ENCODE data around the gene LYRM4. TPM values are rescaled to one million over a fixed set of nuclear protein-coding genes. Genes with fewer than 3 reads are reported as not detected.

Gene LYRM4
- total and polyA plus RNA-seq, 2 donors (not counting 1 experiment from before 2014, with no cell fraction given), result 22.1 to 29.5 TPM

DNA sequence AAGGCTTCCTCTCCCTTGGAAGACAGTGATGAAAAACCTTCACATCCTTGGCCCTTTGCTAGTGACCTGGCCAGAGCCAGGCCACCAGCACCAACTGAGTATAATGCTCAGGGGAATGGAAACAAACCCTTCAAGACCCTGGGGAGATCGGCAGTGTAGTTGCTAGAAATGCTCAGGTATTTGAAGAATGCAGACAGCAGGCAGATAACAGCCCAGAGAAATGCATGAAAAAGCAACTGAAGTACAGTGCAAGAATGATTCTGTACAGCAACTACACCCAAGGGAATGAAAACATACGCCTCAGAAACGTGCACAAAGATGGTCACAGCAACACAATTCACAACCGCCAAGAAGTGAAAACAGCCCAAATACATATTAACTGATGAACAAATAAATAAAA, 134.5 kb downstream of the LYRM4 start:
- Mint-ChIP-seq H3K4me3 (no peak overlapping the region), H3K4me1 (peaks cover 16% of the 10 kb centered on the region), H3K27ac (no peak overlapping the region), H3K9me3 (ENCODE audit: insufficient read depth) (no peaks in the 10 kb centered on the region), H3K27me3 (no peaks in the 10 kb centered on the region)
- no peak overlapping the region for H3K27ac ChIP-seq (ENCODE audit: low read length in 2 of 2)
- H3K79me2 ChIP-seq (ENCODE audit: control insufficient read depth, insufficient read depth, low read length), result peaks cover 13% of the 10 kb centered on the region
- H3K9ac ChIP-seq (ENCODE audit: low read length), result no peak overlapping the region
- peaks cover 9 to 11% of the 10 kb centered on the region in 2 donors for H3K4me1 ChIP-seq (ENCODE audit: control insufficient read depth in 2 of 2, insufficient read depth in 2 of 2, low read length in 2 of 2)
- intact Hi-C loops (cut with micrococcal nuclease), result no loop called here
- no peaks in the 10 kb centered on the region for H3K9me3 ChIP-seq (ENCODE audit: control extremely low read depth in 1 of 3, control insufficient read depth in 2 of 3, insufficient read depth in 1 of 3, low read length in 2 of 3)
- TF ChIP-seq EZH2 (IDR thresholded peaks at IDR 0.05; ENCODE audit: borderline replicate concordance, insufficient read depth, low read depth, low read length, poor library complexity, severe bottlenecking), result no peak
- TF ChIP-seq, protein P1, sequence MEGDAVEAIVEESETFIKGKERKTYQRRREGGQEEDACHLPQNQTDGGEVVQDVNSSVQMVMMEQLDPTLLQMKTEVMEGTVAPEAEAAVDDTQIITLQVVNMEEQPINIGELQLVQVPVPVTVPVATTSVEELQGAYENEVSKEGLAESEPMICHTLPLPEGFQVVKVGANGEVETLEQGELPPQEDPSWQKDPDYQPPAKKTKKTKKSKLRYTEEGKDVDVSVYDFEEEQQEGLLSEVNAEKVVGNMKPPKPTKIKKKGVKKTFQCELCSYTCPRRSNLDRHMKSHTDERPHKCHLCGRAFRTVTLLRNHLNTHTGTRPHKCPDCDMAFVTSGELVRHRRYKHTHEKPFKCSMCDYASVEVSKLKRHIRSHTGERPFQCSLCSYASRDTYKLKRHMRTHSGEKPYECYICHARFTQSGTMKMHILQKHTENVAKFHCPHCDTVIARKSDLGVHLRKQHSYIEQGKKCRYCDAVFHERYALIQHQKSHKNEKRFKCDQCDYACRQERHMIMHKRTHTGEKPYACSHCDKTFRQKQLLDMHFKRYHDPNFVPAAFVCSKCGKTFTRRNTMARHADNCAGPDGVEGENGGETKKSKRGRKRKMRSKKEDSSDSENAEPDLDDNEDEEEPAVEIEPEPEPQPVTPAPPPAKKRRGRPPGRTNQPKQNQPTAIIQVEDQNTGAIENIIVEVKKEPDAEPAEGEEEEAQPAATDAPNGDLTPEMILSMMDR (IDR thresholded peaks at IDR 0.05), result no peak
- H4K20me1 ChIP-seq (ENCODE audit: control insufficient read depth, insufficient read depth, low read length, poor library complexity, severe bottlenecking), result no peaks in the 10 kb centered on the region
- H3K36me3 ChIP-seq (replicated peaks in 1 of 2; ENCODE audit: control extremely low read depth in 1 of 2, control insufficient read depth in 1 of 2, extremely low read depth in 1 of 2, insufficient read depth in 2 of 2, low read length in 1 of 2), result no peaks in the 10 kb centered on the region
- DNase-seq, result no peak
- 100% methylated on average over 1 of the region's 4 CpGs for WGBS (ENCODE audit: insufficient coverage)
- ATAC-seq (ENCODE audit: low read depth), result no peak
- POLR2A ChIA-PET, result no interaction called here
- no peak overlapping the region for H2AFZ ChIP-seq (ENCODE audit: insufficient read depth, low read depth, low read length, poor library complexity, severe bottlenecking)
- CTCF ChIA-PET, result no interaction called here
- H3K27me3 ChIP-seq (replicated peaks in 1 of 4; ENCODE audit: control extremely low read depth in 1 of 4, control insufficient read depth in 3 of 4, insufficient read depth in 4 of 4, low read length in 3 of 4), result no peaks in the 10 kb centered on the region
- H3K4me2 ChIP-seq (replicated peaks; ENCODE audit: low read depth, low read length, poor library complexity, severe bottlenecking), result no peak overlapping the region
- no peak overlapping the region for H3K4me3 ChIP-seq (ENCODE audit: control extremely low read depth in 1 of 5, extremely low read depth in 1 of 5, insufficient read depth in 1 of 5, low read depth in 2 of 5, low read length in 4 of 5)

DNA sequence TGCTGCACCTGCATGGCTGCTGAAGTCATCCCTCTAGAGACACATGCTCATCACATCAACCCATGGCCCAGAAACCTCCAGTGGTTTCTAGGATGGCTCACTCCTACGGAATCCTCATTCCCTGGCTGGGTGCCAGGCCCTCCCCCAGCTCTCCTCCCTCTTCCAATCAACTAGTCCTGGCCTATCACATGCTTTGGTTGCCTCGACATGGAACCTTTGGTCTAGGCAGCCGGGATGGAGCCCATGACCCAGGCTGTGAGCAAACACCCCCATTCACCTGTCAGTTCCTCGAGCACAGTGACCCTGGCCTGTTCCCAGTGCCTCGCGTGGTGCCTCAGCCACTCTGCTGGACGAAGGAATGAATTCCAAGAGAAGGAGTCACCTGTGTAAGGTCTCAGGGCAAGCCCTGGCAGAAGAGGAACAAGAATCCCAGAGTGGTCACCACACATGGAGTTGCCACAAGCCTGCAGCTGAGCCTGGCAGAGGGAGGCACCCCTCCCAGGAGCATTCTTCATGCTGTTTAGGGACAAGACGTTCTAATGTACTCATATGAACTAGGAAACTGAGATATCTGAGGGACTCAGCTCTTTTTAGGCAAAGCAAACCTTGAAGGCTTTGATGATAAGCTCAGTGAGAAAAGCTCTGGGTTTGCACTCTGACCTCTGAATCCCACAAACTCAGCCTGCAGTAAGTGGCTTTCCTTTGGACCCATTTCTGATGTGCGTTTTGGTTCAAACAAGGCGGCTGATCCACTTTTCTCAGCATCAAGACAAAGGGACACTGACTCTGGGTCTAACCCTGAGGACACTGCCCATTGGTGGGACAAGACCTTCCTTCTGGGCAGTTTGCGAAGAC, 135.4 kb downstream of the LYRM4 start:
- H3K27ac Mint-ChIP-seq, result no peak overlapping the region
- TF ChIP-seq, protein P1 (IDR thresholded peaks at IDR 0.05), result no peak
- no peak for TF ChIP-seq EZH2 (IDR thresholded peaks at IDR 0.05; ENCODE audit: borderline replicate concordance, insufficient read depth, low read depth, low read length, poor library complexity, severe bottlenecking)
- no peak overlapping the region for H3K9ac ChIP-seq (ENCODE audit: low read length)
- no peaks in the 10 kb centered on the region for H3K9me3 Mint-ChIP-seq (ENCODE audit: insufficient read depth)
- no peak overlapping the region for H2AFZ ChIP-seq (ENCODE audit: insufficient read depth, low read depth, low read length, poor library complexity, severe bottlenecking)
- H3K79me2 ChIP-seq (ENCODE audit: control insufficient read depth, insufficient read depth, low read length), result peaks cover 13% of the 10 kb centered on the region
- DNase-seq, result no peak
- peaks cover 16% of the 10 kb centered on the region for H3K4me1 Mint-ChIP-seq
- no peak overlapping the region for H3K27ac ChIP-seq (ENCODE audit: low read length in 2 of 2)
- ATAC-seq (ENCODE audit: low read depth), result no peak
- no peaks in the 10 kb centered on the region for H3K27me3 Mint-ChIP-seq
- no peak overlapping the region for H3K4me2 ChIP-seq (replicated peaks; ENCODE audit: low read depth, low read length, poor library complexity, severe bottlenecking)
- no peak overlapping the region for H3K4me3 Mint-ChIP-seq
- peaks cover 0 to 4% (median 0%) of the 10 kb centered on the region in 3 donors for H3K9me3 ChIP-seq (ENCODE audit: control extremely low read depth in 1 of 3, control insufficient read depth in 2 of 3, insufficient read depth in 1 of 3, low read length in 2 of 3)
- no peak overlapping the region for H3K4me3 ChIP-seq (ENCODE audit: control extremely low read depth in 1 of 5, extremely low read depth in 1 of 5, insufficient read depth in 1 of 5, low read depth in 2 of 5, low read length in 4 of 5)
- no peaks in the 10 kb centered on the region for H3K36me3 ChIP-seq (replicated peaks in 1 of 2; ENCODE audit: control extremely low read depth in 1 of 2, control insufficient read depth in 1 of 2, extremely low read depth in 1 of 2, insufficient read depth in 2 of 2, low read length in 1 of 2)
- H3K27me3 ChIP-seq (replicated peaks in 1 of 4; ENCODE audit: control extremely low read depth in 1 of 4, control insufficient read depth in 3 of 4, insufficient read depth in 4 of 4, low read length in 3 of 4), result no peaks in the 10 kb centered on the region
- no peaks in the 10 kb centered on the region for H4K20me1 ChIP-seq (ENCODE audit: control insufficient read depth, insufficient read depth, low read length, poor library complexity, severe bottlenecking)
- intact Hi-C loops (cut with micrococcal nuclease), result no loop called here
- ChIA-PET CTCF (no interaction called here), POLR2A (no interaction called here)
- WGBS (ENCODE audit: insufficient coverage), result 96% methylated on average over 10 of the region's 11 CpGs
- peaks cover 9 to 11% of the 10 kb centered on the region in 2 donors for H3K4me1 ChIP-seq (ENCODE audit: control insufficient read depth in 2 of 2, insufficient read depth in 2 of 2, low read length in 2 of 2)
